ENCODE results near the gene CFAP97.

CFAP97 gene

DNA sequence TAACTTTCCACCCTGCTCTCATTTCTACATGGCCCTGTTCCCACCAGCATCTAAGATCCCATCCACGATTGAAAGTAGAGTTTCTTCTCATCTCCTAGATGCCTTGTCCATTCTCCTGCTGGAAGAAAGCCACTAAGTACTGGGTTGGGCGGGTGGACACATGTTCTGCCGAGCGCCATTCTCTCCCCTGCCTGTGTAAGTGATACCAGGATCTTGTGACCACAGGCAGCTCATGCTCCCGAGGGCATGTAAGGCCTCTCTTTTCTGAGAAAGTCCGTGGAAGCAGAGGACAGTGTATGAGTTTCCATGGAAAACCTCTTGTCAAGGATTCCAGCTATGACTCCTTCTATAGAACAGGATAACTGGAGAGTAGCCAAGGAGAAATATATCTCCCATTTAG lies 64.1 kb downstream of the CFAP97 start:
- Histone ChIP-seq H3K9me3 (ENCODE audit: insufficient read depth, low read length) (no peaks in the 10 kb centered on the region), H3K4me2 (ENCODE audit: low read length) (no peak overlapping the region), H3K36me3 (replicated peaks; ENCODE audit: low read depth, low read length) (no peaks in the 10 kb centered on the region), H2AFZ (ENCODE audit: low read depth, low read length) (no peak overlapping the region), H3K27ac (ENCODE audit: low read length) (no peak overlapping the region), H3K4me1 (ENCODE audit: low read length) (peaks cover 2% of the 10 kb centered on the region; the same call in 1 of the 2 replicates), H4K20me1 (ENCODE audit: insufficient read depth, low read length) (no peaks in the 10 kb centered on the region), H3K27me3 (ENCODE audit: low read depth, low read length) (no peaks in the 10 kb centered on the region), H3K79me2 (ENCODE audit: low read length) (no peaks in the 10 kb centered on the region), H3K4me3 (ENCODE audit: low read length) (no peak overlapping the region), H3K9ac (ENCODE audit: low read length) (no peak overlapping the region)
- TF ChIP-seq, protein P1, sequence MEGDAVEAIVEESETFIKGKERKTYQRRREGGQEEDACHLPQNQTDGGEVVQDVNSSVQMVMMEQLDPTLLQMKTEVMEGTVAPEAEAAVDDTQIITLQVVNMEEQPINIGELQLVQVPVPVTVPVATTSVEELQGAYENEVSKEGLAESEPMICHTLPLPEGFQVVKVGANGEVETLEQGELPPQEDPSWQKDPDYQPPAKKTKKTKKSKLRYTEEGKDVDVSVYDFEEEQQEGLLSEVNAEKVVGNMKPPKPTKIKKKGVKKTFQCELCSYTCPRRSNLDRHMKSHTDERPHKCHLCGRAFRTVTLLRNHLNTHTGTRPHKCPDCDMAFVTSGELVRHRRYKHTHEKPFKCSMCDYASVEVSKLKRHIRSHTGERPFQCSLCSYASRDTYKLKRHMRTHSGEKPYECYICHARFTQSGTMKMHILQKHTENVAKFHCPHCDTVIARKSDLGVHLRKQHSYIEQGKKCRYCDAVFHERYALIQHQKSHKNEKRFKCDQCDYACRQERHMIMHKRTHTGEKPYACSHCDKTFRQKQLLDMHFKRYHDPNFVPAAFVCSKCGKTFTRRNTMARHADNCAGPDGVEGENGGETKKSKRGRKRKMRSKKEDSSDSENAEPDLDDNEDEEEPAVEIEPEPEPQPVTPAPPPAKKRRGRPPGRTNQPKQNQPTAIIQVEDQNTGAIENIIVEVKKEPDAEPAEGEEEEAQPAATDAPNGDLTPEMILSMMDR (IDR thresholded peaks at IDR 0.05; ENCODE audit: low read depth, low read length), result no peak
- no peak for TF ChIP-seq EZH2phosphoT487 (IDR thresholded peaks at IDR 0.05; ENCODE audit: low read depth)

DNA sequence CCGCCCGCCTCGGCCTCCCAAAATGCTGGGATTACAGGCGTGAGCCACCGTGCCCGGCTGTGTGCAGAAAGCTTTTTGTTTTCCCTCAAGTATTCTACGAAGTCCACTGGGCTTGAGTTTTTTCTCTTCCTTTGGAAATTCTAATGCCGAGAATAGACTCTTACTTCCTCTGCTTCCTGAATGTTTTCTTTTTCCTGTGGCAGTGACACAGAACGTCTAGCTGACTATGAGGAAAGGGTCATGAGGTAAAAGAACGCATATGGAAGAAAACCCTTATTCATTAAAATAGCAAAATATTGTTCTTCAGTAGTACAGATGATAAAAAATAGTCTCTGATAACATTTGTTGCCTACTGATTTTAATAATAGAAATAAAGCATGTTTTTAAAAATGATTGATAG lies 65.6 kb downstream of the CFAP97 start:
- no peak overlapping the region for H3K4me3 ChIP-seq (ENCODE audit: low read length)
- no peak overlapping the region for H3K4me2 ChIP-seq (ENCODE audit: low read length)
- no peak overlapping the region for H3K9ac ChIP-seq (ENCODE audit: low read length)
- H4K20me1 ChIP-seq (ENCODE audit: insufficient read depth, low read length), result no peaks in the 10 kb centered on the region
- H2AFZ ChIP-seq (ENCODE audit: low read depth, low read length), result no peak overlapping the region
- H3K9me3 ChIP-seq (ENCODE audit: insufficient read depth, low read length), result no peaks in the 10 kb centered on the region
- H3K4me1 ChIP-seq (ENCODE audit: low read length), result no peaks in the 10 kb centered on the region
- no peaks in the 10 kb centered on the region for H3K36me3 ChIP-seq (replicated peaks; ENCODE audit: low read depth, low read length)
- H3K27ac ChIP-seq (ENCODE audit: low read length), result no peak overlapping the region
- H3K27me3 ChIP-seq (ENCODE audit: low read depth, low read length), result no peaks in the 10 kb centered on the region
- H3K79me2 ChIP-seq (ENCODE audit: low read length), result no peaks in the 10 kb centered on the region
- no peak for TF ChIP-seq EZH2phosphoT487 (IDR thresholded peaks at IDR 0.05; ENCODE audit: low read depth)
- TF ChIP-seq, protein P1 (IDR thresholded peaks at IDR 0.05; ENCODE audit: low read depth, low read length), result no peak

DNA sequence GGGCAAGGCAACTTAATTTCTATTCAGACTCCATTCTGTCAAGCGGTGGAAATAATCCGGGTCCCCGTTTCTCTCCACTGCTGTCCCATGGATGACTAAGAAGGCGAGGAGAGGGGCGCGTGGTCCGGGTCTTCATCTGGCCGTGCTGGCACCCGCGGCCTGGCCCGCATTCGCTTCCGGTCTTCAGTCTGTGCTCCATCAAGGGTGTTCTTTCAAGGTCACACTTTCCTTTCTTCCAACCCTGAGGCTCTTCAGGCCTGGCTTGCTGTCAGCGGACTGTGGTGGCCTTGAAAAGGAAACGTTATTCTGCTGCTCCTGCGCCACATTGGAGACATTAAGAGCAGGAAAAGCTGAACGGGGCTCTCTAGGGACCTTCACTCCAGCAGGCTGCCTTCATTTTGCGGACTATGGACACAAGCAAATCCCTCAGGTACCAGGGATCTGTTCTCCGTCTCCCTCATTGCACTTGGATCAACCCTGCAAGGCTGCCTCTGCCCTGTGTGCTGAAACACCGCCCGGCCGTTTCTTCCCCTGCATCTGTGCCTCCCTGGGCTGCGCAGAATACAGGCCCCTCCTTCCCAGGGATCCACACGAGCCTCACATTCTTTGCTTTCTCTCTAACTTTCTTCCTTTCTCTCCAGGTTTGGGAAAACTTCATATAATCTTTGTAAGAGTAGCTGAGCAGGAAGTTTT lies 66.4 kb downstream of the CFAP97 start:
- H3K4me2 ChIP-seq (ENCODE audit: low read length), result no peak overlapping the region
- H3K36me3 ChIP-seq (replicated peaks; ENCODE audit: low read depth, low read length), result no peaks in the 10 kb centered on the region
- H4K20me1 ChIP-seq (ENCODE audit: insufficient read depth, low read length), result no peaks in the 10 kb centered on the region
- no peaks in the 10 kb centered on the region for H3K9me3 ChIP-seq (ENCODE audit: insufficient read depth, low read length)
- H2AFZ ChIP-seq (ENCODE audit: low read depth, low read length), result no peak overlapping the region
- H3K79me2 ChIP-seq (ENCODE audit: low read length), result no peaks in the 10 kb centered on the region
- no peaks in the 10 kb centered on the region for H3K27me3 ChIP-seq (ENCODE audit: low read depth, low read length)
- no peak overlapping the region for H3K9ac ChIP-seq (ENCODE audit: low read length)
- H3K27ac ChIP-seq (ENCODE audit: low read length), result no peak overlapping the region
- no peaks in the 10 kb centered on the region for H3K4me1 ChIP-seq (ENCODE audit: low read length)
- TF ChIP-seq EZH2phosphoT487 (IDR thresholded peaks at IDR 0.05; ENCODE audit: low read depth), result no peak
- TF ChIP-seq, protein P1 (IDR thresholded peaks at IDR 0.05; ENCODE audit: low read depth, low read length), result no peak
- H3K4me3 ChIP-seq (ENCODE audit: low read length), result no peak overlapping the region

DNA sequence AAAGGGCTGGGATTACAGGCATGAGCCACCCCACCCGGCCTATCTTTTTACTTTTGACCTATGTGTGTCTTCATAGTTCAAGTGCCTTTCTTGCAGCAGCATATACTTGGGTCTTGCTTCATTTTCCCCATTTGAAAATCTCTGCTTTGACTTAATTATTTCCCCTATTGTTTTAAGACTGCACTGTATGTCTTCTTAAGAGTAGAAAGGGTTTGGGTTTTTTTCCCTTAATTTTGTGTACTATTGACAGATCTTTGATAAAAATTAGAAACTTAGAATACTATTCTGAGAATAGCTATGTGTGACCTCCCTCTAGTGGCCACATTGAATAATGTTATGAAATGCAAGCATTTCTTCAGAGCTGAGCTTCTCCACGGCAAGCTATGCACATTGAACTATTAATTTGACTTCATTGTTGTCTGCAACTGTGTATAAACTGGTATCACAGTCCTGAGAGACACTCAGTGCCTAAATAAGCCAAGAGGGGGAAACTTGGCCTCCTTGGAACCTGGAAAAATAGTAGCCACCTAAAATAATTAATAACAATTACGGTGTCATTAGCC lies 69.4 kb downstream of the CFAP97 start:
- TF ChIP-seq EZH2phosphoT487 (IDR thresholded peaks at IDR 0.05; ENCODE audit: low read depth), result no peak
- TF ChIP-seq, protein P1 (IDR thresholded peaks at IDR 0.05; ENCODE audit: low read depth, low read length), result peak; percentile 43
- Histone ChIP-seq H3K4me2 (ENCODE audit: low read length) (no peak overlapping the region), H3K79me2 (ENCODE audit: low read length) (no peaks in the 10 kb centered on the region), H3K27me3 (ENCODE audit: low read depth, low read length) (no peaks in the 10 kb centered on the region), H2AFZ (ENCODE audit: low read depth, low read length) (no peak overlapping the region), H4K20me1 (ENCODE audit: insufficient read depth, low read length) (no peaks in the 10 kb centered on the region), H3K36me3 (replicated peaks; ENCODE audit: low read depth, low read length) (no peaks in the 10 kb centered on the region), H3K27ac (ENCODE audit: low read length) (no peak overlapping the region), H3K9ac (ENCODE audit: low read length) (no peak overlapping the region), H3K9me3 (ENCODE audit: insufficient read depth, low read length) (no peaks in the 10 kb centered on the region), H3K4me3 (ENCODE audit: low read length) (no peak overlapping the region), H3K4me1 (ENCODE audit: low read length) (no peaks in the 10 kb centered on the region)
